GM19372 (cell line): ENCODE measurements around the gene KRTAP4-6.
"Not testable (repeated sequence)": the region's sequence is repeated elsewhere in the genome, so short reads cannot be mapped to it uniquely, and the experiment has no call there.

Source experiments
- ATAC-seq: cut with Tn5 transposase; IDR thresholded peaks from one replicate; pipeline ENCODE4 v1.9.1; 2021; ENCODE audit warnings: mild to moderate bottlenecking, low read depth, moderate library complexity; ENCODE audit not compliant: unreplicated experiment

KRTAP4-6 gene

GRCh38 chr17:41111151-41111885, 29.0 kb downstream of the KRTAP4-6 start:
- no peak for ATAC-seq

- not testable (repeated sequence) for ATAC-seq
Measured at GRCh38 chr17:41108728-41109386, 31.5 kb downstream of the KRTAP4-6 start.

GRCh38 chr17:41107941-41108450, 32.3 kb downstream of the KRTAP4-6 start:
- ATAC-seq = no peak

GRCh38 chr17:41105347-41105746, 35.0 kb downstream of the KRTAP4-6 start, which contains the start of gene KRTAP4-9:
Gene KRTAP4-9 (plus strand): TSS chr17:41105389. CDS start chr17:41105389, 0 bp downstream.
- ATAC-seq = not testable (repeated sequence)

GRCh38 chr17:41104386-41105038, 35.8 kb downstream of the KRTAP4-6 start:
- not testable (repeated sequence) for ATAC-seq

GRCh38 chr17:41103896-41104295, 36.4 kb downstream of the KRTAP4-6 start:
- no peak for ATAC-seq

- ATAC-seq = no peak
Measured at GRCh38 chr17:41101586-41102259, 38.6 kb downstream of the KRTAP4-6 start, which contains the start of gene KRTAP4-16. Gene KRTAP4-16 (minus strand): TSS chr17:41102209. CDS start chr17:41102209, 0 bp downstream.

GRCh38 chr17:41099682-41100480, 40.5 kb downstream of the KRTAP4-6 start:
- not testable (repeated sequence) for ATAC-seq

- no peak for ATAC-seq
Measured at GRCh38 chr17:41098481-41098880, 41.9 kb downstream of the KRTAP4-6 start.

- ATAC-seq = no peak
Measured at GRCh38 chr17:41098042-41098441, 42.3 kb downstream of the KRTAP4-6 start, which contains the start of gene KRTAP4-8. Gene KRTAP4-8 (minus strand): TSS chr17:41098142. CDS start chr17:41098084, 58 bp downstream.

- ATAC-seq = no peak
Measured at GRCh38 chr17:41096055-41096454, 44.3 kb downstream of the KRTAP4-6 start.
